ENCODE results near the gene ATF6. TPM values are rescaled to one million over a fixed set of nuclear protein-coding genes. Genes with fewer than 3 reads are reported as not detected.

The ATF6 gene
- total RNA-seq, 1 experiment from 2014 or later: 20.9 TPM

DNA sequence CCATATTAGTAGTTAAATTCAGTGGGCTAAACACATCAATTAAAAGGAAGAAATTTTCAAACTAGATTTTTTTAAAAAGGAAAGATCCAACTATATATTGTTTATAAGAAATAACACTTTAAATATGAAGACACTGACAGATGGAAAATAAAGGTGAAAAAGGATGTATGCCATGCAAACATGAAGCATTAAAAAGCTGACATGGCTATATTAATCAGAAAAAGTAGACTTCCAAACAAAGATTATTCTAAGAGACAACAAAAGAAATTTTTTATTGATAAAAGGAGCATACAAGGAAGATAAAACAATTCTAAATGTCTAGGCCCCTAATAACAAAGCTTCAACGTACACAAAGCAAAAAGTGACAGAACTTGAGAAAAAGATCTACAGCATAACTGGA, 92.2 kb downstream of the ATF6 start:
- Histone ChIP-seq H3K9ac (ENCODE audit: low read length) (no peak overlapping the region), H3K9me3 (ENCODE audit: control insufficient read depth in 1 of 2, insufficient read depth in 1 of 2, low read depth in 1 of 2, low read length in 2 of 2) (no peaks in the 10 kb centered on the region), H3K27ac (ENCODE audit: low read depth, low read length) (no peak overlapping the region), H3K9me2 (ENCODE audit: insufficient read depth) (no peaks in the 10 kb centered on the region), H3K36me3 (ENCODE audit: control insufficient read depth in 1 of 2, insufficient read depth in 2 of 2, low read length in 2 of 2) (0 out of 4 replicates have a peak, but pooled peaks cover 0 to 4% of the 10 kb centered on the region in 2 experiments), H3K4me2 (ENCODE audit: low read length) (no peak overlapping the region), H3K4me3 (replicated peaks in 1 of 2; ENCODE audit: low read depth in 1 of 2, low read length in 2 of 2) (no peak overlapping the region), H3K27me3 (ENCODE audit: insufficient read depth, low read length) (no peaks in the 10 kb centered on the region), H3K79me2 (ENCODE audit: insufficient read depth, low read length) (no peaks in the 10 kb centered on the region), H2AFZ (ENCODE audit: low read depth, low read length, poor library complexity, severe bottlenecking) (no peak overlapping the region), H3K4me1 (ENCODE audit: control insufficient read depth in 1 of 2, insufficient read depth in 2 of 2, low read length in 2 of 2) (no peaks in the 10 kb centered on the region), H4K20me1 (ENCODE audit: insufficient read depth) (no peaks in the 10 kb centered on the region)
- RAD21 ChIA-PET (ENCODE audit: low non-redundant PET in 1 of 2, low total read pairs in 2 of 2, uncharacterized antibody in 2 of 2, unreplicated experiment in 2 of 2): no interaction called here
- intact Hi-C loops (cut with micrococcal nuclease): no loop called here
- POLR2A ChIA-PET: no interaction called here
- DNase-seq (ENCODE audit: low read depth, low spot score): no peak
- BruUV-seq (replicated peaks): no TSS peak
- CTCF ChIA-PET: interaction anchor here (0.7 to 1.0 kb wide), 2 partner anchors 65 to 179 kb away, joined by 3 read pairs; no protein-coding TSS in a partner anchor
- TF ChIP-seq POLR2A (IDR thresholded peaks at IDR 0.05; ENCODE audit: borderline replicate concordance, extremely low read depth, insufficient read depth, insufficient read length) (no peak), JUND (IDR thresholded peaks at IDR 0.05) (no peak), SP1 (IDR thresholded peaks at IDR 0.05; ENCODE audit: low read depth) (no peak), YY1 (IDR thresholded peaks at IDR 0.05; ENCODE audit: extremely low read depth, insufficient replicate concordance, low read depth, low read length) (no peak), FOSL1 (IDR thresholded peaks at IDR 0.05; ENCODE audit: low read depth) (no peak), POLR2AphosphoS5 (IDR thresholded peaks at IDR 0.05; ENCODE audit: low read depth, low read length) (no peak), SIN3A (IDR thresholded peaks at IDR 0.05; ENCODE audit: low read depth) (no peak), ELF1 (IDR thresholded peaks at IDR 0.05; ENCODE audit: borderline replicate concordance, low read depth) (no peak), RAD21 (IDR thresholded peaks at IDR 0.05; ENCODE audit: low read depth) (no peak), ZNF274 (IDR thresholded peaks at IDR 0.05; ENCODE audit: low read depth, low read length) (no peak)
- ATAC-seq: no peak

DNA sequence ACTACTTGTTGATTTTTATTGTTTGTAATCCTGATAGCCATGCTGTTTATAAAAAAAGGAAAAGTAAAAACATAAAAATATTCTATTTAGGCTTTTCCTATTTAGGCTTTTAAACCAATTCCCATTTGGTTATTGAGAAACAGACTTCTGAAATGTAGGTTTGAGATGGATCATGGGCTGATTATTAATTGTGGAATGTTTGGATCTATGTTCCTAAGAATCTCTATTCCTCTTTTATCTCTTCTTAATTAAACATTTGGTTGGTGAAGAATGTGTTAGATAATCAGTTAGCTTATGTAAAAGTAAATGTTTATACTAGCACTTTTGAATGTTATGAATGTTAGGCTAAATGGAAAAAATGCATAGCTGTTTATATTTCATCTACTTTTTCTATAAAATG, 97.4 kb downstream of the ATF6 start:
- Histone ChIP-seq H3K79me2 (ENCODE audit: insufficient read depth, low read length) (no peaks in the 10 kb centered on the region), H3K27me3 (ENCODE audit: insufficient read depth, low read length) (no peaks in the 10 kb centered on the region), H3K9me2 (ENCODE audit: insufficient read depth) (no peaks in the 10 kb centered on the region), H3K36me3 (ENCODE audit: control insufficient read depth in 1 of 2, insufficient read depth in 2 of 2, low read length in 2 of 2) (peaks cover 0 to 4% of the 10 kb centered on the region in 2 experiments; a peak in 1 of 4 replicates), H3K4me3 (replicated peaks in 1 of 2; ENCODE audit: low read depth in 1 of 2, low read length in 2 of 2) (no peak overlapping the region), H3K9ac (ENCODE audit: low read length) (no peak overlapping the region), H3K27ac (ENCODE audit: low read depth, low read length) (no peak overlapping the region), H3K4me2 (ENCODE audit: low read length) (no peak overlapping the region), H2AFZ (ENCODE audit: low read depth, low read length, poor library complexity, severe bottlenecking) (no peak overlapping the region), H4K20me1 (ENCODE audit: insufficient read depth) (no peaks in the 10 kb centered on the region), H3K9me3 (ENCODE audit: control insufficient read depth in 1 of 2, insufficient read depth in 1 of 2, low read depth in 1 of 2, low read length in 2 of 2) (no peaks in the 10 kb centered on the region), H3K4me1 (ENCODE audit: control insufficient read depth in 1 of 2, insufficient read depth in 2 of 2, low read length in 2 of 2) (no peaks in the 10 kb centered on the region)
- intact Hi-C loops (cut with micrococcal nuclease): no loop called here
- no peak for TF ChIP-seq CEBPB (IDR thresholded peaks at IDR 0.05; ENCODE audit: low read depth)
- no peak for TF ChIP-seq EZH2phosphoT487 (IDR thresholded peaks at IDR 0.05; ENCODE audit: borderline replicate concordance)
- no peak for TF ChIP-seq TCF7L2 (IDR thresholded peaks at IDR 0.05; ENCODE audit: borderline replicate concordance, extremely low read depth, insufficient read depth, insufficient read length)
- TF ChIP-seq POLR2A (IDR thresholded peaks at IDR 0.05; ENCODE audit: borderline replicate concordance, extremely low read depth, insufficient read depth, insufficient read length): no peak
- DNase-seq (ENCODE audit: low read depth, low spot score) (no peak), ATAC-seq (no peak)
- CTCF ChIA-PET: no interaction called here
- POLR2A ChIA-PET: no interaction called here
- BruUV-seq (replicated peaks): no TSS peak
- RAD21 ChIA-PET (ENCODE audit: low non-redundant PET in 1 of 2, low total read pairs in 2 of 2, uncharacterized antibody in 2 of 2, unreplicated experiment in 2 of 2): no interaction called here

Data from HCT116 (cell line).